Tibial nerve (tissue), 4 donors: ENCODE measurements around the gene ZFYVE26. TPM values are rescaled to one million over a fixed set of nuclear protein-coding genes. Genes with fewer than 3 reads are reported as not detected.

Experiments
- DNase-seq, 2 donors: peaks; one replicate each; pipeline ENCODE4 v3.0.0-alpha.2; 2019; ENCODE audit warnings: low spot score in 2 of 2
- H3K27ac ChIP-seq, 4 donors: fragments of 200-600 bp; sonication (generic) in 3 of 4; one replicate each; pipeline ENCODE4 v1.5.1; 2017 to 2019; ENCODE audit warnings: mild to moderate bottlenecking in 1 of 4
- H3K27me3 ChIP-seq, 2 donors: fragments of 200-600 bp; sonication (generic) in 1 of 2; one replicate each; pipeline versions ENCODE4 v1.5.1 to v1.6.0; 2017 to 2019
- H3K36me3 ChIP-seq, 3 donors: fragments of 200-600 bp; sonication (generic); one replicate each; pipeline ENCODE4 v1.5.1; 2018 to 2019
- H3K4me1 ChIP-seq, 4 donors: fragments of 200-600 bp; sonication (generic) in 3 of 4; one replicate each; pipeline ENCODE4 v1.5.1; 2017 to 2019
- H3K4me3 ChIP-seq, 4 donors: fragments of 200-600 bp; sonication (generic) in 3 of 4; one replicate each; pipeline ENCODE4 v1.5.1; 2017 to 2019; ENCODE audit warnings: mild to moderate bottlenecking in 1 of 4, moderate library complexity in 1 of 4
- H3K9me3 ChIP-seq, 4 donors: fragments of 200-600 bp; sonication (generic) in 3 of 4; one replicate each; pipeline ENCODE4 v1.5.1; 2017 to 2019
- CTCF ChIP-seq, 5 experiments: fragments of 200-600 bp in 3 of 5; fragments of 450-650 bp in 2 of 5; sonication (generic) in 3 of 5; IDR thresholded peaks; one replicate each; pipeline ENCODE4 v1.5.1; 2016 to 2019; ENCODE audit warnings: antibody characterized with exemption in 5 of 5, mild to moderate bottlenecking in 3 of 5, moderate library complexity in 2 of 5
- EP300 ChIP-seq, 2 donors: sonication (generic); formaldehyde crosslinking; IDR thresholded peaks; one replicate each; pipeline ENCODE4 v1.6.1; 2017; ENCODE audit warnings: antibody characterized with exemption in 2 of 2, mild to moderate bottlenecking in 1 of 2
- POLR2A ChIP-seq, 2 donors: fragments of 450-650 bp; IDR thresholded peaks; one replicate each; pipeline ENCODE4 v1.6.1; 2017; ENCODE audit warnings: antibody characterized with exemption in 2 of 2, mild to moderate bottlenecking in 2 of 2, moderate library complexity in 2 of 2
- WGBS, 2 donors: methylation state at CpG; one replicate each; pipeline ENCODE4 v1.1.5; 2018; 5-methylcytosine and 5-hydroxymethylcytosine counted together
- total RNA-seq, 4 donors: library from RNA; depleted of rRNA; stranded (reverse); fragments of >200 nt; gene quantifications; one replicate each; pipeline ENCODE4 v1.1.0, GENCODE V29; 2016

ZFYVE26 gene
- total RNA-seq, 4 donors from 2014 or later, result 22.4 to 74.4 (median 36.3) TPM

GRCh38 chr14:67757175-67757574, 59.2 kb downstream of the ZFYVE26 start:
- TF ChIP-seq EP300 (IDR thresholded peaks at IDR 0.05) (no peak), CTCF (IDR thresholded peaks at IDR 0.05) (no peak), POLR2A (IDR thresholded peaks at IDR 0.05) (no peak)
- Histone ChIP-seq H3K27ac (no peak overlapping the region), H3K4me3 (no peak overlapping the region), H3K4me1 (no peaks in the 10 kb centered on the region), H3K36me3 (peaks cover 0 to 95% (median 18%) of the 10 kb centered on the region in 3 donors), H3K27me3 (no peaks in the 10 kb centered on the region), H3K9me3 (no peaks in the 10 kb centered on the region)
- WGBS, 2 donors, result 85 to 88% methylated on average over 3 of the region's 3 CpGs
- no peak for DNase-seq

- no peaks in the 10 kb centered on the region for H3K27me3 ChIP-seq
- TF ChIP-seq CTCF (IDR thresholded peaks at IDR 0.05) (no peak), POLR2A (IDR thresholded peaks at IDR 0.05) (no peak), EP300 (IDR thresholded peaks at IDR 0.05) (no peak)
- H3K4me1 ChIP-seq, result no peaks in the 10 kb centered on the region
- peaks cover 0 to 95% (median 22%) of the 10 kb centered on the region in 3 donors for H3K36me3 ChIP-seq
- no peak for DNase-seq
- no peak overlapping the region for H3K27ac ChIP-seq
- H3K9me3 ChIP-seq, result no peaks in the 10 kb centered on the region
- no peak overlapping the region for H3K4me3 ChIP-seq
- WGBS, 2 donors, result 88% methylated on average over 1 of the region's 1 CpG
Measured at GRCh38 chr14:67756496-67756895, 59.9 kb downstream of the ZFYVE26 start.

- no peak for TF ChIP-seq EP300 (IDR thresholded peaks at IDR 0.05)
- no peak for TF ChIP-seq CTCF (IDR thresholded peaks at IDR 0.05)
- no peak for TF ChIP-seq POLR2A (IDR thresholded peaks at IDR 0.05)
- 87 to 92% methylated on average over 6 of the region's 6 CpGs for WGBS, 2 donors
- Histone ChIP-seq H3K4me1 (no peaks in the 10 kb centered on the region), H3K9me3 (no peaks in the 10 kb centered on the region), H3K36me3 (peaks cover 5 to 94% (median 33%) of the 10 kb centered on the region in 3 donors), H3K27me3 (no peaks in the 10 kb centered on the region), H3K27ac (no peak overlapping the region), H3K4me3 (no peak overlapping the region)
- DNase-seq, result no peak
Measured at GRCh38 chr14:67749341-67750084, 66.9 kb downstream of the ZFYVE26 start.

- 90 to 98% methylated on average over 8 to 9 of the region's 10 CpGs for WGBS, 2 donors
- Histone ChIP-seq H3K4me1 (no peaks in the 10 kb centered on the region), H3K27me3 (no peaks in the 10 kb centered on the region), H3K36me3 (peaks cover 5 to 82% (median 33%) of the 10 kb centered on the region in 3 donors), H3K9me3 (no peaks in the 10 kb centered on the region), H3K27ac (no peak overlapping the region), H3K4me3 (no peak overlapping the region)
- no peak for TF ChIP-seq EP300 (IDR thresholded peaks at IDR 0.05)
- no peak for TF ChIP-seq CTCF (IDR thresholded peaks at IDR 0.05)
- no peak for TF ChIP-seq POLR2A (IDR thresholded peaks at IDR 0.05)
- no peak for DNase-seq
Measured at GRCh38 chr14:67748312-67748711, 68.1 kb downstream of the ZFYVE26 start.

GRCh38 chr14:67746927-67747326, 69.5 kb downstream of the ZFYVE26 start:
- Histone ChIP-seq H3K4me1 (no peaks in the 10 kb centered on the region), H3K36me3 (peaks cover 5 to 68% (median 22%) of the 10 kb centered on the region in 3 donors), H3K27ac (no peak overlapping the region), H3K27me3 (no peaks in the 10 kb centered on the region), H3K9me3 (no peaks in the 10 kb centered on the region), H3K4me3 (no peak overlapping the region)
- WGBS, 2 donors, result 92 to 100% methylated on average over 1 of the region's 1 CpG
- no peak for TF ChIP-seq POLR2A (IDR thresholded peaks at IDR 0.05)
- no peak for TF ChIP-seq CTCF (IDR thresholded peaks at IDR 0.05)
- TF ChIP-seq EP300 (IDR thresholded peaks at IDR 0.05), result no peak
- DNase-seq, result no peak
